HUES6 (cell line): ENCODE measurements around the gene SLC22A23.

Experiments
- H3K27ac ChIP-seq: 2 replicates; pipeline ENCODE4 v1.7.0; 2013; ENCODE audit warnings: low read depth, mild to moderate bottlenecking, low read length, inconsistent platforms
- H3K27me3 ChIP-seq: 2 replicates; pipeline ENCODE4 v1.6.1; 2013; ENCODE audit warnings: low read length; ENCODE audit not compliant: control insufficient read depth, insufficient read depth
- H3K36me3 ChIP-seq: 2 replicates; pipeline ENCODE4 v1.6.1; 2013; ENCODE audit warnings: low read length; ENCODE audit not compliant: control insufficient read depth, insufficient read depth
- H3K4me1 ChIP-seq: 2 replicates; pipeline ENCODE4 v1.6.1; 2013; ENCODE audit warnings: low read length; ENCODE audit not compliant: control insufficient read depth, insufficient read depth
- H3K4me3 ChIP-seq: 2 replicates; pipeline ENCODE4 v1.5.1; 2013; ENCODE audit warnings: low read depth, low read length
- H3K9ac ChIP-seq: one replicate; pipeline ENCODE4 v1.6.1; 2013; ENCODE audit warnings: mild to moderate bottlenecking, low read length
- H3K9me3 ChIP-seq: 2 replicates; pipeline ENCODE4 v1.6.1; 2013; ENCODE audit warnings: low read depth, low read length; ENCODE audit not compliant: control insufficient read depth, insufficient read depth

Gene SLC22A23

DNA sequence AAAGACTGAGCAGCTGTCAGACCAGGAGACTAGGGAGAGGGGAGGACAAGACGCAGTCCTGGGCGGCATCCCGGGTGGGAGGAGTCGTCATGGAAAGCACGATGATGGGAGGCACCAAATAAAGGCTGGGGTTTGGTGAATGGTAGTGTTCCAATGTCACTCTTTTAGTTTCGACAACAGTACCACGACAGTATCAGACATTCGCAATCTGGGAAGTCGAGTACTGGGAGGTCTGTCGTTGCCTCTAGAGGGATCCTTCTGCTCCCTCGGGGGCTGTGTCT lies 166.0 kb downstream of the SLC22A23 start:
- no peak overlapping the region for H3K4me3 ChIP-seq
- H3K27ac ChIP-seq = no peak overlapping the region
- H3K9ac ChIP-seq = no peak overlapping the region
- no peaks in the 10 kb centered on the region for H3K27me3 ChIP-seq
- no peaks in the 10 kb centered on the region for H3K4me1 ChIP-seq
- H3K9me3 ChIP-seq = no peaks in the 10 kb centered on the region
- H3K36me3 ChIP-seq = peaks cover 38% of the 10 kb centered on the region; the same call in 1 of the 2 replicates

DNA sequence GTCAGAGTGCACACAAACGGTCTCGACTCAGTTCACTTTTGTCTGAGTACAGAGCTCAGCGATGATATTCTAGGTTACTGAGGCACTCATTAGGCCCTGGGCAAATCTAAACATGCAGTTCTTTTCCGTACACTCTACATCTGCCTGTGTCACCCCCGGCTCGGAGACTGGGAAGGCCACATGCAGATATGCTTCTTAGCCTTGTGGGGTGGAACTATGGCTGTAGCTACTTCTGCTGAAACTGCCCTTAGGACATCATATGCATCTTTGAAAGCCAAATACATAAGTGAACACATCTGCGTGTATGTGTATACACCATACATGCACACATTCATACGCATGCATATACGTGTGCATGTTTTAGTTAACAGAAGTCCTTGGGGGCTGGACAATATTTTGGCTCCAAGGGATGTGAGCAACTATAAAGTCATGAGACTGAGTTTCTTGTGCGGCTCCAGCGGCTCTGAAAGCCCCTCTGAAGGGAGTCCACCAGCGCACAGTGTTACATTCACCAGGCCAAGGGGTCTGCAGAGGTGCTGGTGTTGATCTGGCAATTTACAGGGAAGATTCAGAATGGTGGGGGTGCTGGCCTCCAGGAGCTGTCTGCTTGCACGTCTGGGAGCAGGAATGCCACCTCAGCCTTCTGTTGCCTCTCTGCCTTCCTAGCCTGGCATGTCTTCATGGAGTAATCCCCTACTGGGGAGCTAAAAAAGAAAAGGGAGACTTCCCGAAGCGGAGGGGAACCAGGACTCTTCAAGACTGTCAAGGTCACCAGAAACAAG lies 166.5 kb downstream of the SLC22A23 start:
- Histone ChIP-seq H3K9me3 (no peaks in the 10 kb centered on the region), H3K4me1 (no peaks in the 10 kb centered on the region), H3K27ac (no peak overlapping the region), H3K9ac (no peak overlapping the region), H3K27me3 (no peaks in the 10 kb centered on the region), H3K36me3 (peaks cover 42% of the 10 kb centered on the region), H3K4me3 (no peak overlapping the region)

DNA sequence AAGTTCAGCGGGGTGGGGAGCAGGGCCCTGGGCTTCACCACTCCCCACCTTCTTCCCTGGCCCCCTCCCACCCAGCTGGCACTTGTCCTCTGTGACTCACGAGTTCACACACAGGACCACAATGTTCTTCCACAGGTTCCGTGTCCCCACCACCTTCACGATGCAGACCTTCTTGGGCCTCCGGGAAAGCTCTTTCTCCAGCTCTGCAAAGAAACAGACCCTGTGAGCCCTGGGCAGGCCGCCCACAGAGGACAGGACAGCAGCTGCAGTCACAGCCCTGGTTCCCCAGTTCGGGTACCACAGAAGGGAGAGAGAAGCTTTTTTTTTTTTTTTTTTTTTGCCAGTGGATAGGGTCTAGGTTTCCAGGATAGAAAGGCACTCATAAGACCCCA lies 167.2 kb downstream of the SLC22A23 start:
- no peak overlapping the region for H3K4me3 ChIP-seq
- no peak overlapping the region for H3K9ac ChIP-seq
- no peaks in the 10 kb centered on the region for H3K4me1 ChIP-seq
- H3K36me3 ChIP-seq = peaks cover 47% of the 10 kb centered on the region
- no peak overlapping the region for H3K27ac ChIP-seq
- no peaks in the 10 kb centered on the region for H3K9me3 ChIP-seq
- no peaks in the 10 kb centered on the region for H3K27me3 ChIP-seq

DNA sequence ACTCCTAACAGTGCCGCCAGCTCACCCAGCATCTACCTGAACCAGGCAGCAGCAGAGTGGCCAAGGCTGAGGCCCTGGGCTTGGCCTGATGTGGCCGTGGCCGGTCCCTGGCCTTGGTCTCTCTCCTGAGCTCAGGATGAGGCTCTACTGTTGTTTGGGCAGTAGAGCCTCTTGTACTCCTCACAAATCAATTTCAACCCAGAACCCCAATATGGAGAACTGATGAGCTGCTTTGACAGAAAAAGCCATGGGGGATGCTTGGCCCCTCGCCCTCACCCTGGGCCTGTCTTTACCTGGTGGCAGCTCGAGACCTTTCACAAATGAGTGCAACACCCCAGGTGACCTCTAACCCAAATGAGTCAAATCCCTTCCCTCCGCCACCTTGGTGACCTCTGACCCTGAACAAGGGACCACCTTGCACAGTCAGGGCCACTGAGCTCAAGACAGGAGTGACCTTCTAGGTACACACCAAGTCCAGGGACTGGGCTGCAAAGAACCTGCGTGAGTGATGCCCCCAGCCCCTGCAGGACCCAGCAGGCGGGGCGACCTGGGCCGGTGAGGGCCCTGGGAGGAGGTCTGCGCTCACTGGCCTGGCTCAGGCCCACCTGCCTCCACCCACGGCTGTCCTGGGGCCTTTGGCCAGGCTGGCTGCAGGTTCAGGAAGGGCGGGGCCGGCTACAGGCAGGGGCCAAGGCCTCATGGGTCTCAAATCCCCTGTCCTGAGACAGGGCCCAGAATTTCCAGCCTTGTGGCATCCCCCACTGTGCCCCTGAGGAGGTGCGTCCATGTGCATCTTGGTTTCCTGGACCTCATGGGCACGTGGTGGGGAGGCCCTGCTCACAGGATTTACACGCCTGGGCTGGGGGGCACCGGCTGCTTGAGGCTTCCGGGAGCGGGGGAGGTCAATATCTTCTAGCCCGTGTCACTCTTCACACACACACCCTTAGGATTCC lies 167.9 kb downstream of the SLC22A23 start:
- no peak overlapping the region for H3K9ac ChIP-seq
- no peak overlapping the region for H3K27ac ChIP-seq
- no peak overlapping the region for H3K4me3 ChIP-seq
- H3K27me3 ChIP-seq = no peaks in the 10 kb centered on the region
- H3K9me3 ChIP-seq = no peaks in the 10 kb centered on the region
- peaks cover 53% of the 10 kb centered on the region for H3K36me3 ChIP-seq
- no peaks in the 10 kb centered on the region for H3K4me1 ChIP-seq

DNA sequence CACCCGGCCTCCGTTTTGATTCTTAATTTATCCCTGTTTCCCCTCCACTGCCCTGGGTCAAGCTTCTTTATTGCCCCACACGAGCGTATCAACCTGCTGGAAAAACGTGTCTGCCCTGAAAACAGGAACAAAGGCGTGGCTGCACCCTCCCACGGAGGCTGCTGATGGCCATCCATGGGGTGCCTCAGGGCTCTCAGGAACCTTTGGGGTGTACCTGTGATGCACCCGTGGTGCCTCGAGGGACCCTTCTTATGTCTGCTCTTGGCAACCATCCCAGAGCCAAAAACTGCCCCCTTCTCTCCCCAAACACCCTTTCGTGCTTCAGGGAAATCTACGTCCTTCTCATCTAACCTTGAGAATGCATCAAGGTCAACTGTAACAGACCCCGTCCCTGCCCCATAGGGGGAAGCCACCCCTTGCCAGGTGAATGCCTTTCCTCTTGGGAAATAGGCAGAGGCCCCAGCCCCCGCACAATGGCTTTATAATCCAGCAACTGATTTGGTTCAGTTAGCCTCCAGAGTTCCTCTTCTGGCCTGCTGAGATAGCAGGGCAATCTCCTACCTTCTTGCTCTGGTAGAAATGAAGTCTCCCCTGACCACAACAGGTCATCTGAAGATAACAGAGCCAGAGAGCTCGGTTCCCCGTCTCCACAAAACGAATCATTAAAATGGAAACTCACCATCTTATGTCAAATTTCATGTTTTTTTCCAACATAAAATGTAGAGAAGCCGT lies 168.7 kb downstream of the SLC22A23 start:
- H3K27ac ChIP-seq = no peak overlapping the region
- H3K4me3 ChIP-seq = no peak overlapping the region
- H3K36me3 ChIP-seq = peaks cover 56% of the 10 kb centered on the region
- no peaks in the 10 kb centered on the region for H3K4me1 ChIP-seq
- H3K9ac ChIP-seq = no peak overlapping the region
- H3K27me3 ChIP-seq = no peaks in the 10 kb centered on the region
- H3K9me3 ChIP-seq = no peaks in the 10 kb centered on the region

DNA sequence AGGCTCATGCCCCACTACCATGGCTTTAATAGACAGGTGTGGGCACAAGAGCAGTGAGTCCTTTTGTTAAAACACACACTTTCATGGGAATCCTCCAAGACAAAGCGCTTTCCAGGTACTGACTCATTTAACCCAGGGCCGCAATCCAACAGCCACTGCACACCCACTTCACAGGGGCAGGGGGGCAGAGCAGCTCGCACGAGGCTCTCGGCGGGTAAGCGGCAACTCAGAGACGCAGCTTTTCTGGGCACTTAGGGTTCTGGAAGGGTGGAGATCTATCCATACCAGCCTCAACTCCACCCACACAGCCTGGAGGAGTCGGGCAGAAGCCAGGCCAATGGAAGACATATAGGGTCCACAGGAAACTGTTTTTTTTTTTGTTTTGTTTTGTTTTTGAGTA lies 169.5 kb downstream of the SLC22A23 start:
- H3K4me1 ChIP-seq = peaks cover 6% of the 10 kb centered on the region

DNA sequence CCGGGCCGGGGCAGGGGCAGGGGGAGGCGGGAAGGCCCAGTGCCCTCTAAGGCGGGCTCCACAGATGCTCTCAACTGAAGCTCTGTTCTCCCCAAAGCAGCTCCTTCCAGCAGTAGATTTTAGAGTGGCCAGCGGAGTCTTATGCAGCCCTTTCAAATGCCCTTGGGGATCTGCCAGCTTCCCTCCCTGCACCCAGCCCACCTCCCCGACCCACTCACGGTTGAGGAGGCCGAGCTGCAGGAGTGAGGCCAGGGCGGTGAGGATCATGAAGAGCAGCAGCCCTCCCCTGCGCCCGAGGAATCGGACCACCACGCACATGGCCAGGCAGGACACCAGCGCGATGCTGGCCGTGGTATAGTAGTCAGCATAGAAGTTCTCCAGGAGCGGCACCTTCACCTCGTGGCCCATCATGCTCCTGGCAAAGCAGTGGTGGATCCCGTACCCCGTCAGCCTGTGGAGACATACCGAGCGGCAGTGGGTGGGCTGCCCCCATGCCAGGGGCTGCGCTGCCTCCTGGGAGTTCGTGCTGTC lies 170.1 kb downstream of the SLC22A23 start:
- Histone ChIP-seq H3K36me3 (peaks cover 55% of the 10 kb centered on the region), H3K4me3 (no peak overlapping the region), H3K9ac (no peak overlapping the region), H3K4me1 (peaks cover 12% of the 10 kb centered on the region), H3K27me3 (no peaks in the 10 kb centered on the region), H3K27ac (no peak overlapping the region), H3K9me3 (no peaks in the 10 kb centered on the region)

More for the DNA sequence above, 169.5 kb downstream of the SLC22A23 start:
- Histone ChIP-seq H3K9me3 (no peaks in the 10 kb centered on the region), H3K9ac (no peak overlapping the region), H3K27ac (no peak overlapping the region), H3K4me3 (no peak overlapping the region), H3K27me3 (no peaks in the 10 kb centered on the region), H3K36me3 (peaks cover 59% of the 10 kb centered on the region)

DNA sequence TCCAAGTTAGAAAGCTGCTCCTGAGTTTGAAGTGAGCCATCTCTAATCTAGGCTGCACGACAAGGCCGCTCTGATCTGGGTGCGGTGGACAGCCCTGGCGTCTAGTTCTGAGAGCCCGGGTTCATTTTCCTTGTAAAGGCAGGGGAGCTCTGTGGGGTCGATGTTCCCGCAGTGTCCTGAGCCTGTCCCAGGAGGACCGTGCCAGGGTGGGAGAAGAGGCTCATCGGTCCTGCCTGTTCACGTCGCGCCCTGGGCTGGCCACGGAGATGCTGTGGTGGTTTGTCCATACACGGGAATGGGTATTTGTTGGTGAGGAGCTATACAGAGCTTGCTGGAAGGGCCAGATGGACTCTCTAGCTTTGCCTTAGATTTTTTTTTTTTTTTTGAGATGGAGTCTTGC lies 171.1 kb downstream of the SLC22A23 start:
- H3K9ac ChIP-seq = no peak overlapping the region
- peaks cover 55% of the 10 kb centered on the region for H3K36me3 ChIP-seq

DNA sequence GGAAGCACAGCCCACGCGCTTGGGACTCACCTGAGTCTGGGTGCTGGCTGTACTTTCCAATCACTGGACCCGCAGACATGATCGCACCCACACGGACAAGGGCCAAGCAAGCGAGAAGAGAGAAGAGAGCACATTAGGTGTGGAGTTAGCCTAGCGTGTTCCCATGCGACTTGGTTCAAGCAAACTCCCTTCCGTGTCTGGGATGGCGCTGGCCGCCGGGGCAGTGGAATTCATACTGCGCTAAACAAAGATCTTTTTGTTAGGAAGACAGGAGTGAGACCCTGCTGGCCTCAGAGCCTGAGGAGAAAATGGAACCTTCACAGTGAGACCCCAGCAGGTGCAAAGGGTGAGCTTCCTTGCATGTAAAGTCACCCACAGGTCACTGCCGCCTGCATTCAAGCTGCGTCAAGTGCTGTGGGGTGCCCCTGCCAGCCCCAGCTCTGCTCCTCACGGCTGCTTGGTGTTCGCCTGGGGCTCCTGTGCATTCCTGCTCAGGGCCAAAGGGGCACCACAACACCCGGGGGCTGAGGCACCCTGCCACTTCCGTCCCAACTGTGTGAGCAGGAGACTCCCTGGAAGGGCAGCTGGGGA lies 171.7 kb downstream of the SLC22A23 start:
- no peak overlapping the region for H3K4me3 ChIP-seq
- H3K9ac ChIP-seq = no peak overlapping the region
- no peak overlapping the region for H3K27ac ChIP-seq
- no peaks in the 10 kb centered on the region for H3K27me3 ChIP-seq
- H3K36me3 ChIP-seq = peaks cover 51% of the 10 kb centered on the region
- peaks cover 17% of the 10 kb centered on the region for H3K4me1 ChIP-seq
- no peaks in the 10 kb centered on the region for H3K9me3 ChIP-seq

More for the DNA sequence above, 171.1 kb downstream of the SLC22A23 start:
- H3K9me3 ChIP-seq = no peaks in the 10 kb centered on the region
- H3K4me1 ChIP-seq = peaks cover 17% of the 10 kb centered on the region
- no peak overlapping the region for H3K27ac ChIP-seq
- H3K27me3 ChIP-seq = no peaks in the 10 kb centered on the region
- no peak overlapping the region for H3K4me3 ChIP-seq

DNA sequence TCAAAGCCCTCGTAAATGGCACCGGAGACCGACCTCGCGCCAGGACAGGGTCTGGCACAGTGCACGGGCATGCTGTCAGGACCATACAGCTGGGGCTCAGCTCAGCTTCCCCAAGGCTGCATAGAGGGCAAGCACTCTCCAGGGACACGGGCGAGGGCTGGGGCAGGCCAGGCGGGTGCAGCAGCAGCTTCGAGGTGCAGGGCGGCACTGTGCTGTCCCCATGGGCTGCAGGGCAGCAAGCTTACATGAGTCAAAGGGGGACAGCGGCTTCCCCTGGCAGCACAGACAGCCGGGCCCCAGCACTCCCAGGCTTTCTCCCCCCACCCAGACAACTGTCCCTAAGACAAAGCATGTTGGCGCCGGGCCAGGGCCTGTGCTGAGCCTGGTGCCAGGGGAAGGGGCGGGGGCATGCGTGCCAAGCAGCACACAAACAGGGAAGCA lies 172.4 kb downstream of the SLC22A23 start:
- Histone ChIP-seq H3K9me3 (no peaks in the 10 kb centered on the region), H3K4me3 (no peak overlapping the region), H3K27me3 (no peaks in the 10 kb centered on the region), H3K36me3 (peaks cover 46% of the 10 kb centered on the region), H3K27ac (no peak overlapping the region), H3K9ac (no peak overlapping the region), H3K4me1 (peaks cover 17% of the 10 kb centered on the region)
